Activated CD8-positive, alpha-beta memory T cell treated with anti-CD3 and anti-CD28 coated beads for 1 hour (primary cell): ENCODE data around the gene MOGAT1.

Experiments
- DNase-seq, 2 donors: peaks; one replicate each; pipeline ENCODE4 v3.0.0-alpha.2; 2020; ENCODE audit warnings: low read depth in 1 of 2; ENCODE audit errors: extremely low read depth in 1 of 2

MOGAT1 gene, protein sequence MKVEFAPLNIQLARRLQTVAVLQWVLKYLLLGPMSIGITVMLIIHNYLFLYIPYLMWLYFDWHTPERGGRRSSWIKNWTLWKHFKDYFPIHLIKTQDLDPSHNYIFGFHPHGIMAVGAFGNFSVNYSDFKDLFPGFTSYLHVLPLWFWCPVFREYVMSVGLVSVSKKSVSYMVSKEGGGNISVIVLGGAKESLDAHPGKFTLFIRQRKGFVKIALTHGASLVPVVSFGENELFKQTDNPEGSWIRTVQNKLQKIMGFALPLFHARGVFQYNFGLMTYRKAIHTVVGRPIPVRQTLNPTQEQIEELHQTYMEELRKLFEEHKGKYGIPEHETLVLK

DNA sequence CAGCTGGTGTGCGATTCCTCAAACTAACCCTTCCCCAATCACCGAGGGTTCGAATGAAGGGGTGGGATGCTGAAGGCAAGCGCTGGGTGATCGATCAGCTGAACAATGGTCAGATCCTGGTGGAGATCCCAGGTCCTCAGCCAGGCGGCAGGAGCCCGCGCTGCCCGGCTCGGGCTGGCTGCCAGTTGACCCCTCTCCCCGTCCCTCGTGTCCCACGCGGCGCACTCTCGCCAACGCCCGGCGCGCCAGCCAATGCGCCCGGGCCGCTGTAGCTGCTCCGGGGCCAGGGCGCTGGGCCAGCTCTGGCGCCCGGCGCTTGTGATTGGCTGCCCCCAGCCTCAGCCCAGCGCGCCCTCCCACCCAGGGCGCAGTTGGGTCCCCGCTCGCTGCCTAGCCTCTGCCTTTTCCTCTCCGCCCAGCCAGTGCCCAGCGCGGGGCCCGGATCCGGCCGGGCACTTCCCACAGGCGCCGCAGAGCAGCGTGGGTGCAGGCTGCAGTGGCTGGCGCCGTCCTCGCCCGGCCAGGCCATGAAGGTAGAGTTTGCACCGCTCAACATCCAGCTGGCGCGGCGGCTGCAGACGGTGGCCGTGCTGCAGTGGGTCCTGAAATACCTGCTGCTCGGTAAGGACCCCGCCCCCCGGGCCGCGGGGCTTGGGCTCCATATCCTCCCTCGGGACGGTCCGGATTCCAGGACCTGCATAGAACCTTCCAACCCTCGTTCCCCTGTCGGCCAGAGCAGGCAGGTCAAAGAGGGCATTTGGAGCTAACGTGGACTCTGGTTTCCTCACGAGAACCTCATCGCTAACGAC is at the start of gene MOGAT1:
Gene MOGAT1 (plus strand): TSS at position 400 of the 809 bp plus-strand sequence. CDS start 128 bp downstream, at position 528.
- no peak for DNase-seq

DNA sequence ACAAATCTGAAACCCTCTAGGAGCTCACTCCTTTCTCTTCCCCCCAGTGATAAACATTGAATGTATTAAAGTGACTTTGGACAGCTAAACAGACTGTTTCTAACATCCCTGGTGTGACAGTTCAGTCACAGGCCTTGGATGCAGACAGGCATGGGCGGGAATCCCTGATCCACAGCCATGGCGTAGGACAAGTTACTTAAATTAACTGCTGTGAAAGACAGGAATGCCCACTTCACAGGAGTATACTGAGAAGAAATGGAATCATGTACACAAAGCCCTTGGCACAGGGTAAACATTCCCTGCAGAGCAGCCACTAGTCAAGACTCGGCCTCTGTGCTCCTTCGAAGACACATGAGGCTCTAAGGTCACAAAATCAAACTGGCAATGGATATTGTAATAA is 49.6 kb upstream of the MOGAT1 start:
- DNase-seq: no peak

DNA sequence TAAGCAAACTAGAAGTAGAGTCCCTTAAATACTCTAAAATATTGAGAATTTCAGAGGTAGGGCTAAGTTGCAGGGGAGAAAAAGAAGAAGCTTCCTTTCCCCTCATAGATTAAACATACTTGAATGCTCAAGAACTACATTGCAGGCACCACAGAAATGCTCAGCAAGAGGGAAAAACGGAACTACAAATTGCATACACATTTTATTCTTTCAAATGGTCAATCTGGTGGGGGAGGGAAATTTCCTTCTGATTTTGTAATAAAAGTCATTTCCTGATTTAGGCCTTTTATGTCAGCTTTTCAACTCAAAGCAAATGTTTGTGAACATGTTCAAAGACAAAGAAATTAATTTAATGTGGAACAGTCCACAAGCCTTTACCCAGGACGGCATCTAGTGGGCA is 48.5 kb upstream of the MOGAT1 start:
- DNase-seq: no peak

DNA sequence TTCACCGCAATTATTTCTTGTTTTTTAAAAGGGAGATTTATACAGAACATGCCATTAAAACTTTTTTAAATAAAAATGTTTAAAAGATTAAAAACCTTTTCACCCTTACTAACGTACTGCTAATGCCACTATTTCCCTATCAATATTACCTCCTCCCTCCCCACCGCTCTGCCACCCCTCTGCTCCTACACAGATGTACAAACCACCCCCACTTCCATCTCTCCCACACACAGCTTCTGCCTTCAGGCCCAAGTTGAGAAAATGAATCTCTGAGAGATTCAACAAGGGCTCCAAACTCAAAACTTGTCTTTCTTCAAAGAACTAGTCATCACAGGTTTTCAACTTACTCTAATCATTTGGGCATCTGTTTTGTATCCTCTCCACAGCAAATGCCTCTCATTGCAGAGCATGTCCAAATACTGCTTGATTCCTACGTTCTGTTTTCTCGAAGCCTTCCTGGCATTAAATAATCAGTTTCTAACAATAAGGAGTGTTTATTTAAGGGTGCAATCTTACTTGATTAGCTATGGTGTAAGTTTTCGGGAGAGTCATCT is 47.6 kb upstream of the MOGAT1 start:
- no peak for DNase-seq

DNA sequence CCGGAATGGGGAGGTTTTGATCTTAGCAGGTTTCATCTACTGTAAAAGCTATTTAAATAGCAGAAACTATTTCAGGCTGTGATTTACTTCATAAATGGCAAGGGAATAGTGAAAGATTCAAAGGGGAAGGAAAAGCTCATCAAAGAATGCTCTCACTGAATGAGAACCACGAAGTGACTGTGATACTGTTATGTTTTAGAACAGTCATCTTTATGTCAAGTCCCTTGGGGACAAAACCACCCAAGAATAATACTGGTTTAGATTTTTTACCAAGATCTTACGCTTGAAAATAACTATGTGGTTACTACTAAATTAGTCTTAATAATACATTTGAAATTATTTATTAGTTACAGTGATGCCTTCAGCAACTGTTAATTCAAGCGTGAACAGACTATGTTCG is 43.7 kb upstream of the MOGAT1 start:
- no peak for DNase-seq

DNA sequence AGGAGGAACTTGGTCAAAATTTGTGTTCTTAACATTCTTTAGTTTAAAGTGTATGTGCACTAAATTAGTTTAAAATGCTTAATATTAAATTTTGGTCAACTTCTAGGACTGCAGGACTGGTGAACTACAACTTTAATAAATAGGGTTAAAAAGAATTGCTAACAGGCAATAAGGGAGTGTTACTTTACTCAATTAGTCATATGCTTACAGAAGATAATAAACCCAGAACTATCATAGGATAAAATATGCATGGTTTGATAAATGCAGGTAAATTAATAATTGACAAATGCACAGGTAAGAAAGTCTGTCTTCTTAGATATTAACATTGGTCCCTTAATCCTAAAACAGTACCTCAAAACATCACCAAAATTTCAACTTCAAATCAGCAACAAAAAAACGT is 36.2 kb upstream of the MOGAT1 start:
- no peak for DNase-seq

DNA sequence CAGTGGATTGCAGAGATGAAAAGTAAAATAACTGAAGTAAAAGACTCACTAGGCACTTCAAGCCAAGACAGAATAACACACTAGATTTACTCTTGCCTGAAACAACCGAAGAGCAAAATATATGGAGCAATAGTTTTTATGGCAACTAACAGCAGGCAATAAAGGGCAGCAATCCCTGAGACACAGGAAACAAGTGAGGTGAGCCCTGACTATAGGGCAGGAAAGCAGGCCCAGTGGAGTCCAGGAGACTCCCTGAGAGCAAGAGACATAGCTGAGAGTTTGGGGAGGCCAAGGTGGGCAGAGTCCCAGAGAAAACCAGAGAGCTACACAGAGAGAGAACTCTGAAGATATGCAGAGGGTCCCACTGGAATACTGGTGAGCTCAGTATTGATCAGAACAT is 34.4 kb upstream of the MOGAT1 start:
- no peak for DNase-seq

DNA sequence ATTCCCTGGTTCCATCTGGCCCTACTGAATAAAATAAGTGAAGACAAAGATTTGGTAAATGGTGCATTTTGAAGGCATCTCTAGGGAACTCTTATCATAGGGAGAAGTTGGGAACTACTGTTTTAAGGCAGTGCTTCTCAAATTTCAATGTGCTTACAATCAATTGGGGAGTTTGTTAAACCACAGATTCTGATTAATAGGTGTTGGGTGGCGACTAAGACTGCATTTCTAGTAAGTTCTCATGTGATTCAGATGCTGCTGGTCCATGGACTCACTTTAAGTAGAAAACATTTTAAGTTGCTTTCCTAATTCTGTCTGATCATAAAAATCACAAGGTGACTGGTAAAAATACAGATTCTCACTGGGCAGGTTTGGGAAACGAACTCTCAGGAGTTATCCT is 30.1 kb upstream of the MOGAT1 start:
- DNase-seq: no peak

DNA sequence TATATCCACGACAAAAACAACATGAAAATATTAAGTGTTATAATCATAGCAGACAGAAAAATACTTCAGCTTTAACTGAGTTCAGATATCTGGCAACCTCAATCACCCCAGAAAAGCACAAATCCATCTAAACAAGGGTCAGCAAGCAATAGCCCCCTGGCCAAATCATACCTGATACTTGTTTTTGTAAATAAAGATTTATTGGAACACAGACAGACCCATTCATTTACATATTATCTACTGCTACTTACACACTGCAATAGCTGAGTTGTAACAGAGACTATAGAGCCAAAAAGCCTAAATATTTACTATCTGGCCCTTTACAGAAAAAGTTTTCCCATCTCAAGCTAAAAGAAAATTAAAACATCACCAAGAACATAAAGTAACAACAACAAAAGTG is 28.3 kb upstream of the MOGAT1 start:
- DNase-seq: no peak

DNA sequence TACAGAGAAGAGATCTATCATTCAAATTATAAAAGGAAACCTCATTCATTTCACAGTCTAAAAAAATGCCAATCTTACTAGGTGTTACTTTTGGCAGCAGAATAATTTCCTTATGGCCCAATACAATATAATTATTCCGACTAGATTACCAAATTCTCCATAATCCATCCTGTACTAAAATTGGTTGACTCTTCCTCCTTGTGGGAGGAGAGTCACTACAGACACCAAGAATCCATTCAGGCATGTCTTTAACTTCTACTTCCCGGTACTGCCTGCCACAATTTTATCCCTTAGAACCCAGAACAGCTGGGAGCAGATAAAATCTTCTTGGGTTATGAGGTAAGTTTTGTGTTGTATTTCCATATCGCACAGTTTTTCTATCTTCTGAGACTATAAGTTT is 25.4 kb upstream of the MOGAT1 start:
- DNase-seq: no peak

DNA sequence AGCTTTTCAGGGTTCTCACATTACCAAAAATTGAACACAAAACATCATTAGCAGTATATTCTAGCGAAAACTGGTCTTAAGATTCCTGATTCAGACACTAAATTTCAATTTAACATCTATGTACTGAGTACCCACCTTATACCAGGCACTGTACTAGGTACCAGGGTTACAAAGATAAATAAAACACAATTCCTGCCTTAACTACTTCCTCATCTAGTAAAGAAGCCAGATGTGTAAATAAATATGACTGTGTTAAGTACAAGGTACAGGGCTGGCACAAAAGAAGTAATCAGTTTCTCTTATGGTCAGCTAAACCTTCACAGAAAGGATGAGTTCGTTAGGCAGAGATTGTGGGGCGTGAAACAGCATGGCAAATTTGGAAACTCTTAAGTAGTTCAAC is 21.7 kb upstream of the MOGAT1 start:
- DNase-seq: no peak

DNA sequence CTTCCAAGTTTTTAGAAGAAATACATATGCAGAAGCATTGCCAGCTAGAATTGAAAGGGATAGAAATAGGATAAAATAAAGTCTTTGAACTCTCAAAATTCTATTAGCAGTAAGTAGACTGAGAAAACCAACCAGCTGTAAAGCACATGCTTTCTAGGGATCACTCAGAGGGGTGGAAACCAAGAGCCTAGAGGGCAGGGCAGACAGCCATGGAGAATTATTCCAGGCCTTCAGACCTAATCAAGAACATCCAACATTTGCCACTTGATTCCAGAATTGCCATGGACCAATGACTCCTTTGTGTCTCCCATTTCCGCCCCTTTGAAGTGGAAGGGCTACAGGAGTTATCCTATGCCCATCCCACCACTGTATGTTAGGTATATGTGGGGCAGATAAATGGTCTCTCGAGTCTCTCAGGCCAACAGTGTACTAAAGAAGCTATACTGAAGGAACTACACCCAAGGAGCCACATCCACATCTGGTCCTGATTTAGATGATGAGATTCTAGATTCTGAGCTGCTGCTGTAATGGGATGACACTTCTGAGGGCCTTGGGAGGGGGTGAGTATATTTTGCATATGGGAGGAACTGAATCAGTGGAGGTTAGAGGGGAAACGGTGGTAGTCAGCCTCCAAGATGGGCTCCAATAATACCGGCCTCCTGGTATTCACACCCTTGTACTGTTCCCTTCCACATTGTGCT is 19.6 kb upstream of the MOGAT1 start:
- DNase-seq: no peak

DNA sequence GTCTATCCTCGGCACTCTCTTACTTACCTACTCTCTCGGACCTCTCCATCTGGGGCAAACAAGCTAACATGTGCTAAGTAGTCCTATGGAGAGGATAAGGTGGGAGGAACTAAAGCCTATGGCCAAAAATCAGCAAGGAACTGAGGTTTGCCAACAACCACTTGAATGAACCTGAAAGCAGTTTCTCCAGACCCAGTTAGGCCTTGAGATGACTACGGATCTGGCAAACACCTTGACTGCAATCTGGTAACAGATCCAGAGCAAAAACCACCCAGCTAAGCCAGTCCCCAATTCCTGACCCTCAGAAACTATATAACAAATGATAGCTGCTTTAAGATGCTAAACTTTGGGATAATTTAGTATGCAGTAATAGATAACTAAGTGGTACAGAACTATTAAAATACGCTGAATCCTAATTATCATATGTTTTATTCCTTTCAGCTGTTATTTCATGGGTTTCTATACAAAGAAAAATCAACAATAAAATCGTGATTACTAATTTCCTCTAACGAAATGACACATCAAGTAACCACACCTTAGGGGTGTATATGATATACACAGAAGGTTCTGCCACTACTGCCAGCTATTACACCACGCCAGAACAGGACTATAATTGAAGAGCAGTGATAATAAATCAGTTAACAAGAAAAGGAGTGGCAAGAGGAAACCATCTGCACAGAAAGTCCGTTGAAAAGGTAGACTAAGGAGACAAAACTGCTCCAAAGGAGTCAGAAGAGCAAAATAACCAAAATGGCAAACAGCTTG is 18.8 kb upstream of the MOGAT1 start:
- DNase-seq: no peak

DNA sequence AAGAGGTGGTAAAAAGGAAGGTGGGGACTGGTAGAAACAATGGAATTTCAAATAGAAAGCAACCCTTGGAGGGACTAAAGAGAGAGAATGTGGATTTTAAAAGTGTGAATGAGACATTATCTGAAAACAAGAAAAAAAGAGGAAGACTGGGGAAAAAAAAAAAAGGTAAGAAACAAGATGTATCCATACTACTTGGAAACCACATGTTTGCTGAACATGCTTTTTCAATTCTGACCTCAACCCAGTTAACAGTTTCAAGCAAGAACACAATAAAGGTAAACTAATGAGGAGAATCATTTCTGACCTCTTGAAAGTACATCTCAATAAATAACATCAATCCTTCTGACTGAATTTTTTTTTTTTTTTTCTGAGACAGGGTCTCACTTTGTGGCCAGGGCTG is 18.2 kb upstream of the MOGAT1 start:
- DNase-seq: no peak

DNA sequence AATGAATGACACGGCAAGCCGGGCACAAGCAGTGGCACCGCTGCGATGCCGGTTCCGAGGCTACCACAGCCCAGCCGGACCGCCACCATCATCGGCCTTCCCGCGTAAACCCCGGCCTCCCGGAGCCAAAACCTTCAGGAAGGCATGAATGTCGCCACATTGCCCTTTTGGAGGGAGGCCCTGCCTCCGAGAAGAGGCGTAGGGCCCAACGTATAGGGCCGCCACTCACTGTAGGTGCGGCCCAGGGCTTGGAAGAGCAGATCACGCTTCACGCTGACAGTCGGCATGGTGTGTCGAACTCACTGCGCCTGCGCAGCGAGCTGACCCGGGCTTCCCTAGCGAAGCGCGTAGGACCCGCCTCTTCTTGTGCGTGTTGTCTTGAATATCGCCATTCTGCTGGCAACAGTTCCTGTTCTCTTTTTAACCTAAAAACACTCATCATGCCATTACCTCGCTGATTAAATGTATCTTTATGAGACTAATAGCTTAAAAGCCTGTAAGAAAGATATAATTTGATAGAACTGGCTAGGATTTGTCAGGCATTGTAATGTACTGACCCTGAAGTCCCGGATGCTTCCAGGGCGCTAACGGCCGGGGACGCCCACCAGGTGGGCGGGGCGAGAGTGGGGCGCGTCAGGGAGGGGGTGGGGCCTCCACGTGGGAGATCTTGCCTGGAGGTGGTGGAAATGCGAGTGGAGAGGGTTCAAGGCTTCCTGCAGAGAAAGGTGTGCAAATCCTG is 15.5 kb upstream of the MOGAT1 start, which contains the start of gene FARSB:
Gene FARSB (minus strand): TSS at position 306 of the 739 bp plus-strand sequence. CDS start 19 bp downstream, at position 287.
- DNase-seq: peak; percentile 81 to 85

DNA sequence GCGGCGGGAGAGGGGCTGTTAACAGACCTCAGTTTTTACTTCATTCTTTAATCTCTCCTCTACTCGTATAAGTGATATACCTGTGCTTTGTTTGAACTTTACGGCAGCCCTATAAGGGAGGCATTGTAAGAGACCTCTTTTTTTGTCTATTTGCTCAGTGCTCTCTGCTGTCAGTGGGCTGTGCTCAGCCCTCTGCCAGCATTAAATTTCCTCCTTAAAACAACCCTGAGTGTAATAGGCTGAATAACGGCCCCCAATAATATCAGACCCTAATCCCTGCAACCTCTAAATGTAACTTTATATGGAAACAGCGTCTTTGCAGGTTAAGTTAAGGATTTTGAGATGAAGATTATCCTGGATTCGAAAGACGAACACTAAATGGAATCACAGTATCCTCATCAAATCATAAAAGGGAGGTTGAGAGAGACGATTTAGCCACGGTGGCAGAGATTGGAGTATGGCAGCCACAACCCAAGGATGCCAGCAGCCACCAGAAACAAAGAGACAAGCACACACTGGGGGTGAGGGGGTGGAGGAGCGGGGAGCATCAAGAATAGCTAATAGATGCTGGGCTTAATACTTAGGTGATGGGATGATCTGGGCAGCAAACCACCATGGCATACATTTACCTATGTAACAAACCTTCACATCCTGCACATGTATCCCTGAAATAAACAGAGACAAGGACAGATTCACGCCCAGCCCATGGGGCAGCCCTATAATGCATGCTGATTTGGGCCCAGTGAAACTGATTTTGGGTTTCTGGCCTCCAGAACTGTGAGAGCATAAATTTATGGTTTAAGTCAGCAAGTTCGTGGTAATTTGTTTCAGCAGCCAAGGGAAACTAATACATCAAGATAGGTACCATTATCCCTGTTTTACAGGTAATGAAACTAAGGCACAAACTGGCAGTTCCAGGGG is 14.7 kb upstream of the MOGAT1 start:
- DNase-seq: no peak

DNA sequence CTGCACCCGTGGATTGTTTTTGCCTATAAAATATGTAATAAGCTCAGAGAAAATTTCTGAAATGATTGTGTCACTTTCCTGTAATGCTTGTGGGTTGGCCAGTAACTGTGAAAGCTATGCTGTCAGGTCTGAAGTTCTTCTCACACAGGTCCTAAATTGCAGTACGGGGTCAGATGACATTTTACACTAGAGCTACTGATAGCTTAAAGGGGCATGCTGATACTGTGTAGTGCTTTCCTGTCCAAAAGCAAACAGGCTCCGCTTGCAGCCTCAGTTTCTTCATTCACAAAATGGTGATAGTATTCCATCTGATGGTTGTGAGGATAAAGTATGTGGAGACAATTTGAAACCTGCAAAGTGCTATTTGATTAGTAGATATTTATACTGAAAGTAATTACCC is 8.0 kb upstream of the MOGAT1 start:
- no peak for DNase-seq

DNA sequence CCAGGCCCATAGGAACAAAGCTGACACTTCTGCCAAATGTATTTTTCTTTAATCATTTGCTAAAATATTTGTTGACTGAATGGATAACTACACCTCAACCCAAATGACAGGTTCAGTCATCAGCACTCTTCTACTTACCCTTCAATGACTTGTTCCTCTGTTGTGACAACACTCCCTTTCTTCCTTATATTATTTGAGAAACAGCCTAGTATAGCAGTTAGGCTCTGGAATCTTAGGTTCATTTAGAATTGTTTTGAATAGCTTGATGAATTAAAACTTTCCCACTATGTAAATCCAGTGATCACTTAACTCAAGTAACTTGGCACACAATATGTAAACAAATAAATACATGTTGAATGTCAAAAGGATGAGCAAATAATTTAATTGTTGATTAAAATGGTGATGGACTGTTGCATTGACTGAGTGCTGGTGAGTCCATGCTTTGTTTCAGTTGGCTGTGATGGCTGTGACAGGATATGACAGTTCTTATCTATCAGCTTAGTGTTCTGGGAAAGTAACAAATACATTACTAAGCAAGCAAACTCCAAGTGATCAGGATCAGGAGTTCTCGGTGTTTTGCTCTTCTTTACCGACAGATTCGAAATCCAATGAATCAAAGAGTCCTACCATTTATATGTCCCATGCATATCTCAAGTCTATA is 2.8 kb upstream of the MOGAT1 start:
- no peak for DNase-seq
